ENCODE data around the gene UBE3A.
"Not testable (repeated sequence)": the region's sequence is repeated elsewhere in the genome, so short reads cannot be mapped to it uniquely, and the experiment has no call there.

Gene UBE3A

GRCh38 chr15:25456196-25456595 is 17.4 kb upstream of the UBE3A start:
- H3K27ac ChIP-seq = no peak overlapping the region
- TF ChIP-seq, protein P1, sequence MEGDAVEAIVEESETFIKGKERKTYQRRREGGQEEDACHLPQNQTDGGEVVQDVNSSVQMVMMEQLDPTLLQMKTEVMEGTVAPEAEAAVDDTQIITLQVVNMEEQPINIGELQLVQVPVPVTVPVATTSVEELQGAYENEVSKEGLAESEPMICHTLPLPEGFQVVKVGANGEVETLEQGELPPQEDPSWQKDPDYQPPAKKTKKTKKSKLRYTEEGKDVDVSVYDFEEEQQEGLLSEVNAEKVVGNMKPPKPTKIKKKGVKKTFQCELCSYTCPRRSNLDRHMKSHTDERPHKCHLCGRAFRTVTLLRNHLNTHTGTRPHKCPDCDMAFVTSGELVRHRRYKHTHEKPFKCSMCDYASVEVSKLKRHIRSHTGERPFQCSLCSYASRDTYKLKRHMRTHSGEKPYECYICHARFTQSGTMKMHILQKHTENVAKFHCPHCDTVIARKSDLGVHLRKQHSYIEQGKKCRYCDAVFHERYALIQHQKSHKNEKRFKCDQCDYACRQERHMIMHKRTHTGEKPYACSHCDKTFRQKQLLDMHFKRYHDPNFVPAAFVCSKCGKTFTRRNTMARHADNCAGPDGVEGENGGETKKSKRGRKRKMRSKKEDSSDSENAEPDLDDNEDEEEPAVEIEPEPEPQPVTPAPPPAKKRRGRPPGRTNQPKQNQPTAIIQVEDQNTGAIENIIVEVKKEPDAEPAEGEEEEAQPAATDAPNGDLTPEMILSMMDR (conservative IDR thresholded peaks at IDR 0.05; ENCODE audit: low read depth) = no peak
- ChIA-PET POLR2A (ENCODE audit: low non-redundant PET) (no interaction called here), CTCF (interaction anchor here (0.7 kb wide), 1 partner anchor 19 kb away, joined by 4 read pairs; no protein-coding TSS in a partner anchor)
- no peak for DNase-seq (ENCODE audit: low spot score)

DNA sequence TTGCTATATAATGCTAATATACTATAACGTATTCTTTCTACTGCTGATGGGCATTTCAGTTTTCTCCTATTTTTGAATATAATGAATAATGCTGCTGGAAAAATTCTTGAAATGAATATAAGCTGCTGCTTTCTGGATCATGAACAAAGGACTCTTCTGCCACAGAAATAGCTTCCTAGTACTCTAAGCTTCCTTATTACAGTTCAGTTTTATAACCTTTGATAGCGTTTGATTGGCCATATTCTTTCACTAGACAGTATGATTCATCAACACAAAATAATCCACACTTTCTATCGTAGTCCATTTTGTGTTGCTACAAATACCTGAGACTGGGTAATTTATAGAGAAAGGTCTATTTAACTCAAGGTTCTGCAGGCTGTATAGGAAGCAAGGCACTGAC is 16.4 kb upstream of the UBE3A start:
- no peak overlapping the region for H3K27ac ChIP-seq
- TF ChIP-seq, protein P1 (conservative IDR thresholded peaks at IDR 0.05; ENCODE audit: low read depth) = no peak
- DNase-seq (ENCODE audit: low spot score) = no peak
- ChIA-PET CTCF (no interaction called here), POLR2A (ENCODE audit: low non-redundant PET) (no interaction called here)

- H3K27ac ChIP-seq = no peak overlapping the region
- no peak for DNase-seq (ENCODE audit: low spot score)
- ChIA-PET CTCF (no interaction called here), POLR2A (ENCODE audit: low non-redundant PET) (no interaction called here)
- TF ChIP-seq, protein P1 (conservative IDR thresholded peaks at IDR 0.05; ENCODE audit: low read depth) = no peak
These were observed 15.9 kb upstream of the UBE3A start for GRCh38 chr15:25454771-25455170.

DNA sequence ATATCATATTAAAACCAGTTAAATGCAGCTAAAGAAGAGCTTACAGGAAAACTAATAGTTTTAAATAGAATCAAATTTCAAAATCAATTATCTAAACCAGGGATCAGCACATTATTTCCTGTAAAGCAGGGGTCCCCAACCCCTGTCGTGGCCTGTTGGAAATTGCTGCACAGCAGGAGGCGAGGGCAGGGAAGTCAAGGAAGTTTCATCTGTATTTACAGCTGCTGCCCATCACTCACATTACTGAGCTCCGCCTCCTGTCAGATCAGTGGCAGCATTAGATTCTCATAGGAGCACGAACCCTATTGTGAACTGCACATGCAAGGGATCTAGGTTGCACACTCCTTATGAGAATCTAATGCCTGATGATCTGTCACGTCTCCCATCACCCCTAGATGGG is 14.4 kb upstream of the UBE3A start:
- CTCF ChIA-PET; H3K27ac ChIP-seq; POLR2A ChIA-PET (ENCODE audit: low non-redundant PET); DNase-seq (ENCODE audit: low spot score): not testable (repeated sequence)

- POLR2A ChIA-PET (ENCODE audit: low non-redundant PET) = no interaction called here
- no peak for DNase-seq (ENCODE audit: low spot score)
- TF ChIP-seq, protein P1 (conservative IDR thresholded peaks at IDR 0.05; ENCODE audit: low read depth) = no peak
- CTCF ChIA-PET = no interaction called here
- no peak overlapping the region for H3K27ac ChIP-seq
These were observed 12.7 kb upstream of the UBE3A start for GRCh38 chr15:25451501-25451900.

- H3K27ac ChIP-seq = no peak overlapping the region
- POLR2A ChIA-PET (ENCODE audit: low non-redundant PET) = no interaction called here
- TF ChIP-seq, protein P1 (conservative IDR thresholded peaks at IDR 0.05; ENCODE audit: low read depth) = no peak
- CTCF ChIA-PET = interaction anchor here (0.7 kb wide), 1 partner anchor 526 kb away, joined by 3 read pairs; no protein-coding TSS in a partner anchor
- no peak for DNase-seq (ENCODE audit: low spot score)
These were observed 11.3 kb upstream of the UBE3A start for GRCh38 chr15:25450163-25450562.

DNA sequence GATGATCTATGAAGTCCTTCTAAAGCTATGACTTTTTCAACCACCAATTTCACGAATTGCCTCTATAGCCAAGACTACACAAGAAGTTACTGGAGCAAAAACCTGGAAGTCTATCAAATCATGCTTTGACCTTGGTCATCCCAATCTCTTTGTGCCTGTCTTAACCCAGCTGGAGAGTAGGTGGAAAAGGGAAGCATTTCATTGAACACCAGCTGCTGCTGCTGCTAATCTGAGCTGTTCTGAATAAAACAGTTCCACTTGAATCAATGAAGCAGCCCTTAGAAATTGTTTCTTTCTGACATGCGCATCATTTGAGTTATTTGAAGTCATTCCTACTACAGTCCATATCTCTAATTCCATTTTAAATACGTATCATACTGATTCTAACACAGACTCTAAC is 7.3 kb upstream of the UBE3A start:
- ChIA-PET POLR2A (ENCODE audit: low non-redundant PET) (no interaction called here), CTCF (no interaction called here)
- no peak for DNase-seq (ENCODE audit: low spot score)
- TF ChIP-seq, protein P1 (conservative IDR thresholded peaks at IDR 0.05; ENCODE audit: low read depth) = no peak
- H3K27ac ChIP-seq = no peak overlapping the region

Data from RWPE1 (cell line).